Limb (tissue), 2 donors: ENCODE data around the gene LRRC2.
"Not testable (repeated sequence)": the region's sequence is repeated elsewhere in the genome, so short reads cannot be mapped to it uniquely, and the experiment has no call there.

Source experiments
- DNase-seq, 2 donors: peaks; one replicate each; pipeline ENCODE4 v3.0.0-alpha.2; 2016; ENCODE audit errors: extremely low spot score in 2 of 2

LRRC2 gene

DNA sequence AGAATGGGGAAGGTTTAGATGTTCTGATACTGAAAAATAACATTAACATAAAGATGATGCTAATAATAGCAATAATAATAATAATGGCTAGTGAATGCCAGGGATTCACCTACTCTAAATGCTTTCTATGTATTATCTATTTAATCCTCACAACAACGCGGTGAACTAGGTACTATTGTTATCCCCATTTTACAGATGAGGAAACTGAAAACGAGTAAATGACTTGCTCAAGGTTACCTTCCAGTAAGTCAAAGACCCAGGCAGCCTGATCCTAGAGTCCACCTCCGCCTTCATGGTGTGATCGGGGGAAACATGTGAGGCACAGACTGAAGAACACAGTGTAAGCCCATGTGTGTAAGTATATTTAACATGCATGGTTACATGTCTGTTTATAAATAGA, 30.4 kb downstream of the LRRC2 start:
- no peak for DNase-seq

- DNase-seq, result no peak
Observed at GRCh38 chr3:46533091-46533490, 33.0 kb downstream of the LRRC2 start.

DNA sequence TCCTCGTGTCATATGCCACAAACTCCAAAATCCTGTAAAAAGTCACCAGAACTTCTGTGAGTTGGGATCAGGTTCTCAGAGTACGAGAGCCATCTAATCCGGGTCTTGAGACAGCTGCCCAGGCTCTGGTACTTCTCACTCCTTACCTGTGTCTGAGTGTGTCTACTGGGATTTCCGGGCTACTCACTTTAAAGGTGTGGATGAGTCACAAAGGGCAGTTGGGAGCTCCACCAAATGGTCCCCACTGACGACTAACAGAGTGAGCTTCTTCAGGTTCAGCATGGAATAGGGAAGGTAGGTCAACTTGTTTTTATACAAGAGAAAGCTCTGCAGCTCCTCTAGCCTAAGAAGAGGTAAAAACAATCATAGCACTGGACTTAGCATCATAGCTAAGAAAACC, 38.9 kb downstream of the LRRC2 start:
- no peak for DNase-seq

- no peak for DNase-seq
Observed at GRCh38 chr3:46524832-46525231, 41.3 kb downstream of the LRRC2 start.

- DNase-seq, result no peak
Observed at GRCh38 chr3:46524008-46524407, 42.1 kb downstream of the LRRC2 start.

- no peak for DNase-seq
Observed at GRCh38 chr3:46523556-46523955, 42.5 kb downstream of the LRRC2 start.

DNA sequence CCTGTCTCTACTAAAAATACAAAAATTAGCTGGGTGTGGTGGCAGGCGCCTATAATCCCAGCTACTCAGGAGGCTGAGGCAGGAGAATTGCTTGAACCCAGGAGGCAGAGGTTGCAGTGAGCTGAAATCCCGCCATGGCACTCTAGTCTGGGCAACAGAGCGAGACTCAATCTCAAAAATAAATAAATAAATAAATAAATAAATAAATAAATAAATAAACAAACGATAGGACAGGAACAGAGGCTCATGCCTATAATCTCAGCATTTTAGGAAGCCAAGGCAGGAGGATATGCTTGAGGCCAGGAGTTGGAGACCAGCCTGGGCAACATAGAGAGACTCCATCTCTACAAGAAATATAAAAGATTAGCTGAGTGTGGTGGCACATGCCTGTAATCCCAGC, 43.9 kb downstream of the LRRC2 start:
- not testable (repeated sequence) for DNase-seq

GRCh38 chr3:46521096-46521495, 45.0 kb downstream of the LRRC2 start:
- DNase-seq, result no peak

GRCh38 chr3:46520531-46520930, 45.6 kb downstream of the LRRC2 start:
- DNase-seq, result no peak

DNA sequence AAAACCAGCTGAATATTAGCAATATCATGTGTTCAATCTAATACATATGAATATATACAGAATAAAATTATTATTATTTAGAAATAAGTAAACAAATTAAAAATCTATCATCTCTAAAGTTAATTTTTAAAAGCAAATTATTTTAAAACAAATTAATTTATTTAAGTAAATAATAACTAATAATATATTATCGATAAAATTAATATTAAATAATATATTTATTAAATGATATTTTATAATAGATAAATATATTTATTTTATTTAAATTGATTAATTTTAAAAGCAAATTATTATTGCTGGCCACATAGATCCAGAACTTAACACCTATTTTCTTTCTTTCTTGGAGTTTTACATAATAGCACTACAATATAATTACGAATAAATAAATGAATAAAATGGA, 46.1 kb downstream of the LRRC2 start:
- no peak for DNase-seq

DNA sequence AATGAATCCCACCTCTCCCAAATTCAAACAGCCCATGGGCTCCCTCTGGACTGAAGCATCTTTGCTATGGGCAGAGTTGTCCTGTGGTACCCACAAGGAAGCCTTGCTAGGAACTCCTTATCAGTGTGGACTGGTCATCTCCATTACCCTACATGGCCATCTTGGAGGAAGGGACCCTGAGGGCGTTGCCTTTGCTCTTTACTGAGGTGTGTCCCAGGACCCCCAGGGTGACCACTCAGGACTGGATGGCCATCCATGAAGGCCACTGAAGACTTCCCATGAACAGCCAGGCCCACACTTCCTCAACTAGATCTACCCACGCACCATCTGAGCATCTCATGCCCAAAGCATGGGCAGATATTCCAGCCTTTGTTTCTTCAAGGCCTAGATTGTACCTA, 48.3 kb downstream of the LRRC2 start:
- no peak for DNase-seq

DNA sequence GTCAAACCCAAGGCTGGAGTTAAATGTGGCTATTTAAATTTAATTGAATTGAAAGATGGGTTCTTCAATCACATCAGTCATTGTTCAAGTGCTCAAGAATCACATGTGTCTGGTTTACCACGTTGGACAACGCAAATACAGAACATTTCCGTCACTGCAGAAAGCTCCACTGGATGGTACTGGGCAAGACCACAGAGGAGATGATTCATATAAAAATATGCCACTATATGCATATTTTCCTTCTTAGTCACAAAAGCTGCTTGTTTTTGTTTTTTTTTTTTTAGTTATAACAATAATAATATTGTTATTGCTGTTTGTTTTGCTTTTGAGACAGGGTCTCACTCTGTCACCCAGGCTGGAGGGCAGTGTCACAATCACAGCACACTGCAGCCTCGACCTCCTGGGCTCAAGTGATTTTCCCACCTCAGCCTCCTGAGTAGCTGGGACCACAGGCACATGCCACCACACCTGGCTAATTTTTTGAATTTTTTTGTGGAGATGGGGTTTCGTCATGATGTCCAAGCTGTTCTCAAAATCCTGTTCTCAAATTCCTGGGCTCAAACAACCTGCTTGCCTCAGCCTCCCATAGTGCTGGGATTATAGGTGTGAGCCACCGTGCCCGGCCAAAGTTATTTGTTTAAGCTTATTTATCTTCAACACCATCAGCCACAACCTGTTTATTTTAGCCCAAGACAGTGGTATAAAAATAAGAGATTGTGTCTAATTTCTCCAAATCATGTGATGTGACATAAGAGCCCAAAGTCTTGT, 48.9 kb downstream of the LRRC2 start:
- DNase-seq, result no peak

GRCh38 chr3:46516521-46516920, 49.6 kb downstream of the LRRC2 start:
- no peak for DNase-seq

- no peak for DNase-seq
Observed at GRCh38 chr3:46512191-46512749, 53.8 kb downstream of the LRRC2 start.

- no peak for DNase-seq
Observed at GRCh38 chr3:46509661-46510187, 56.4 kb downstream of the LRRC2 start.

DNA sequence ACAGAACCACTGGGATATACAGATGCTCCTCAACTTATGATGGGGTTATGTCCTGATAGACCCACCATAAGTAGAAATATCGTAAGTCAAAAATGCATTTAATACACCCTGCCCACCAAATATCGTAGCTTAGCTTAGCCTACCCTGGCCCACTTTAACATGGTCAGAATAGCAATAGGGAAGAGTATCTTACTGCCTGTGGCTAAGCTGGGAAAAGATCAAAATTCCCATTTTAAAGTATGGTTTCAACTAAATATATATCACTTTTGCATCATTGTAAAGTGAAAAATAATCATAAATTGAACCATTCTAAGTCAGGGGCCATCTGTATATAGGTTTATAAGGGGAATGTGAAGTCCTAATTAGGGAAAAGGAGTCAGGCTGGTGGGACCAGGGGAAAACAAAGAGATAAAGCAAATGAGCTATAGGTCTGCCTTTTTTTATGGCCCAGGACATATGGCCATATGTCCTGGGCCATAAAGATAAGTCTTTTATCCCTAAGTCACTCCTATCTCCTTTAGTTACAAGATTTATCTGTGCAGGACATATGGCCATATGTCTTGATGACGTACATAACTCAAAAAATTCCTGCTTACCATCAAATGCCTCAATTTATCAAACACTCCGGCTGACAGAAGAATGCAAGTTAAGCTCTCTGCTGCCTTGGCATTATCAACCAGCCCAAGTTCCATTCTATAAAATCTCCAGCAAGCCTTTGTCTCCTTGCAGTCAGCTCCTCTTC, 57.1 kb downstream of the LRRC2 start:
- DNase-seq, result no peak

DNA sequence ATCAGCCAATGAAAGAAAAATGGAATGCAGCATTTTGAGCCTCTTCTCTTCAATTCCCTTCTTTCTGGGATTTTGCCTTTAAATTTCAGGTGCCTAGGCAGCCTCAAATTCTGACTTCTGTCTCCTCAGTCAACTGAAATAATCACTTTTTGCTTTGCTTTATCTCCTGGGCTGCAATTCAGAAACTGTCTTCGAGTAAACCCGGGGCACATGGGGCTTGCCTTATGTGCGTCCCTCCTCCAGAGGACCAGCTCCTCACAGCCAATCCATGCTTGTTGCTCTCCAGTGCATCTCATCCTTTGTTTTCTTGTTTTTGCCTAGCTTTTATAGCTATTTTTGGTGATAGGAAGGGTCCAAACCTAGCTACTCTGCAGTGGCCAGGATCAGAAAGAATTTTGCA, 59.6 kb downstream of the LRRC2 start:
- DNase-seq, result no peak

DNA sequence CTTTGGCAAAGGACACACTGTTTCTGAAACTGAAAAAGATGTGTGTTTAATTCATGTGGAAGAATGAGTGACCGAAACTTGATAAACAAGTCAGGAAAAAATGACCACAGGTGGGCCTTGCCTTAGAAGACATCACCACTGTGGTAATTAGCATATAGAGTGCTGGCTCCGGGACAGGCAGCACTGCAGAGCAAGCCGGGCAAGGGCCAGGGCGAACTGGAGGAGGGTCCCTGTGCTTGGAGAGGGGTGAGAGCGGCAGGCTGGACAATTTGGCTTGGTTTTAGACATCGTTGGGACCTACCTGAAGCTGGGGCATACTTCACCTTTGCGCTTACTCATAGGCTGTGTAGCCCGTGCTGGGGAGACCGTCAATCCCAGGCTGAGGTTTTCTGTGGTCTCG, 60.1 kb downstream of the LRRC2 start:
- DNase-seq, result no peak

- no peak for DNase-seq
Observed at GRCh38 chr3:46504789-46505188, 61.3 kb downstream of the LRRC2 start.

DNA sequence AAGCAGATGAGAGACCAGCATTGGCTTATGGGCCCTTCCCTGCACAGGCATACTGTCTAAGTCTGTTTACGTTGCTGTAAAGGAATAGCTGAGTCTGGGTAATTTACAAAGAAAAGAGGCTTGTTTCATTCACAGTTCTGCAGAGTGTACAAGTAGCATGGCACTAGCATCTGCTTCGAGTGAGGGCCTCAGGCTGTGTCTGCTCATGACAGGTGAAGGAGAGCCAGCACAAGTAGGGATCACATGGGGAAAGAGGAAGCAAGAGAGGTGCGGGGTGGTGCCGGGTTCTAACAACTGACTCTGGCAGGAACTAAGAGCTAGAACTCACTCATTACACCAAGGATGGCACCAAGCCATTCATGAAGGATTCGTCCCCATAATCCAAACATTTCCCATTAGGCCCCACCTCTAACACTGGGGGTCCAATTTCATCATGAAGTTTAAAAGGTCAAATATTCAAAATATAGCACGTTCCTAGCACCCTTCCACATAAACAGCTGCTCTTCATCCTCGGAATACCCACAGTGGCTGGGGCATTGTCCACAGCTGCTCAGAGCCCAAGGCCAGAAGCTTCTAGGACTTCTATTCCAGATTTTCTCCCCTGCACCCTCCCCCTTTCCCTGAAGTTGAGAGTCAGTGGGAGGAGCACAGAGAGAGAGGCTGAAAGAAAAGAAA, 62.8 kb downstream of the LRRC2 start:
- peak in 1 of 2 donors; percentile 38 for DNase-seq

DNA sequence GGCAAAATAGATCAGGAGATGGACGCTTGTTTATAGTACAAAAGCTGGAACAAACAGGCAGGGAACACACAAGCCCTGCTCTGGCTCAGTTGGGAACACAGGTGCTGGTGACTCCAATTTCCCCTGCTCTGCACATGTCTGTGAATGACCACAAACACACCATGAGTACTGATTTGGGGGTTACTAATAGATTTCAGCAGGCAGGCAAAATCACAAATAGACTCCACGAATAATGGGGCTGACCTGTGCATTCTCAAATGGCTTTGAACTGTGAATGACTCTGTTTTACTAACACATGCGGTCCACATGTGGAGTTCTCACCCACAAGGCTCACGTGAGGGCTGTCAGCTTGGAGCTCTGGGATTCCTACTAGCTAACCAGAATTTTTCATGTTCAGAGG, 64.4 kb downstream of the LRRC2 start:
- DNase-seq, result no peak
